BJ (cell line): ENCODE results near the gene ENPP1. TPM values are rescaled to one million over a fixed set of nuclear protein-coding genes. Genes with fewer than 3 reads are reported as not detected.

Source experiments
- CTCF ChIA-PET: fragments of 350-600 bp; formaldehyde crosslinking; extraction: SDS; loops from one replicate; lab custom pipeline; 2021; ENCODE audit warnings: antibody characterized with exemption, inconsistent platforms; lab: Yijun Ruan, JAX
- POLR2A ChIA-PET: fragments of 300-600 bp; sonication (Branson Sonifier 250); formaldehyde crosslinking; extraction: SDS; loops from one replicate; lab custom pipeline; 2021; ENCODE audit warnings: antibody characterized with exemption; lab: Charles Lee
- DNase-seq: peaks from one replicate; pipeline ENCODE4 v3.0.0-alpha.2; 2011; ENCODE audit warnings: low read depth
- H3K27me3 ChIP-seq: 2 replicates; pipeline ENCODE4 v1.6.0; 2011; ENCODE audit warnings: low read length; ENCODE audit not compliant: control insufficient read depth, insufficient read depth
- H3K36me3 ChIP-seq: 2 replicates; pipeline ENCODE4 v1.5.1; 2011; ENCODE audit warnings: low read length; ENCODE audit not compliant: control insufficient read depth, insufficient read depth
- H3K4me3 ChIP-seq: 2 replicates; pipeline ENCODE4 v1.5.1; 2011; ENCODE audit warnings: low read depth, mild to moderate bottlenecking, control low read depth, low read length
- CTCF ChIP-seq: IDR thresholded peaks from 2 replicates; pipeline ENCODE4 v1.5.1; 2011; ENCODE audit warnings: low read depth, mild to moderate bottlenecking, control low read depth, inconsistent platforms, low read length, moderate library complexity; ENCODE audit not compliant: insufficient read depth
- polyA plus RNA-seq: library from polyadenylated mRNA; depleted of rRNA; stranded (reverse); fragments of >200 nt; gene quantifications from 2 replicates; pipeline ENCODE4 v1.2.3, GENCODE V29; 2011

ENPP1 gene
- polyA plus RNA-seq, 1 experiment, result 8.0 TPM

- DNase-seq, result no peak
- TF ChIP-seq CTCF, result no peak
- ChIA-PET POLR2A (no interaction called here), CTCF (interaction anchor here (1.1 to 2.3 kb wide), 2 partner anchors 13 to 19 kb away, joined by 3 to 10 read pairs; no protein-coding TSS in a partner anchor)
- H3K27me3 ChIP-seq, result no peaks in the 10 kb centered on the region
- H3K4me3 ChIP-seq, result no peak overlapping the region
- H3K36me3 ChIP-seq, result no peaks in the 10 kb centered on the region
Observed at GRCh38 chr6:131840936-131841583, 33.2 kb downstream of the ENPP1 start.

- DNase-seq, result no peak
- TF ChIP-seq CTCF, result no peak
- H3K4me3 ChIP-seq, result no peak overlapping the region
- no peaks in the 10 kb centered on the region for H3K36me3 ChIP-seq
- ChIA-PET CTCF (interaction anchor here (0.8 to 1.6 kb wide), 8 partner anchors 9 to 148 kb away, joined by 3 to 4 read pairs (median 3); no protein-coding TSS in a partner anchor), POLR2A (no interaction called here)
- H3K27me3 ChIP-seq, result no peaks in the 10 kb centered on the region
Observed at GRCh38 chr6:131843768-131844167, 35.9 kb downstream of the ENPP1 start.

- POLR2A ChIA-PET, result no interaction called here
Observed at GRCh38 chr6:131844243-131844841, 36.5 kb downstream of the ENPP1 start.

GRCh38 chr6:131846023-131846663, 38.3 kb downstream of the ENPP1 start:
- no peak for DNase-seq
- POLR2A ChIA-PET, result no interaction called here
- Histone ChIP-seq H3K36me3 (peaks cover 2% of the 10 kb centered on the region), H3K4me3 (no peak overlapping the region), H3K27me3 (no peaks in the 10 kb centered on the region)
- CTCF ChIA-PET, result no interaction called here
- TF ChIP-seq CTCF, result no peak

More at GRCh38 chr6:131844243-131844841, 36.5 kb downstream of the ENPP1 start:
- peak; percentile 41 for DNase-seq
- Histone ChIP-seq H3K36me3 (no peaks in the 10 kb centered on the region), H3K27me3 (no peaks in the 10 kb centered on the region), H3K4me3 (no peak overlapping the region)
- no peak for TF ChIP-seq CTCF
- CTCF ChIA-PET, result interaction anchor here (0.8 to 1.6 kb wide), 8 partner anchors 9 to 149 kb away, joined by 3 to 4 read pairs (median 3); no protein-coding TSS in a partner anchor

GRCh38 chr6:131846905-131847304, 39.1 kb downstream of the ENPP1 start:
- no peak overlapping the region for H3K4me3 ChIP-seq
- H3K27me3 ChIP-seq, result no peaks in the 10 kb centered on the region
- H3K36me3 ChIP-seq, result peaks cover 2% of the 10 kb centered on the region
- ChIA-PET POLR2A (no interaction called here), CTCF (no interaction called here)
- no peak for DNase-seq
- TF ChIP-seq CTCF, result no peak
